ENCODE data around the gene NRL.

DNA sequence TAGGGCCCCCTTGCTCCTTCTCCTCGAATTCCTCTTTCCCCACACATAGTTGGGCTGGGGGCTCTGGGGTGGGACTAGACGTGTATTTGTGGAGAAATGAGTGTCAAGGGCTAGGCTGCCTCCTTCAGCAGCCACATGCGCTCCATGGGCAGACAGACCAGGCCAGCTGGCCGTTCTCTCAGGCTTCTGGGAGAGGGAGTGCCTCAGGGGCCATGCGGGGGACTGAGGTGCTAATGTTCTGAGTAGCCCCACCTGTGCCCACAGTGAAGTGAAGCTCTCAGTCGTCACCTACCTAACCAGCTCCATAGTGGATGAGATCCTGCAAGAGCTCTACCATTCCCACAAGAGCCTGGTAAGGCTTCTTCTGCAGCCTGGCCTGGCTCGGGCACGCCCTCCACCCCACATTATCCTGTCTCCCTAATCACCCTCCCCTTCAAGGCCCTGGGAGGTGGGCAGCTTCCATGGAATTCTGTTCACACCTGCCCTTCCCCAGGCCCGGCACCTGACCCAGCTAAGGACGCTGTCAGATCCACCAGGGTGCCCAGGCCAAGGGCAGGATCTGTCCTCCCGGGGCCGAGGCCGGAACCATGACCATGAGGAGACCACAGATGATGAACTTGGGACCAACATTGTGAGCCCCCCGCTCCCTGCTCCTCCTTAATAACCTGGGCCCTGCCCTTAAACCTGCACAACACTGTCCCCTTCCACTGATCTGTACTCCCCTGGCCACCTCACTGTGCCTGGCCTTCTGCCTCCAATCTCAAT lies 52.4 kb downstream of the NRL start:
- TF ChIP-seq, protein P1, sequence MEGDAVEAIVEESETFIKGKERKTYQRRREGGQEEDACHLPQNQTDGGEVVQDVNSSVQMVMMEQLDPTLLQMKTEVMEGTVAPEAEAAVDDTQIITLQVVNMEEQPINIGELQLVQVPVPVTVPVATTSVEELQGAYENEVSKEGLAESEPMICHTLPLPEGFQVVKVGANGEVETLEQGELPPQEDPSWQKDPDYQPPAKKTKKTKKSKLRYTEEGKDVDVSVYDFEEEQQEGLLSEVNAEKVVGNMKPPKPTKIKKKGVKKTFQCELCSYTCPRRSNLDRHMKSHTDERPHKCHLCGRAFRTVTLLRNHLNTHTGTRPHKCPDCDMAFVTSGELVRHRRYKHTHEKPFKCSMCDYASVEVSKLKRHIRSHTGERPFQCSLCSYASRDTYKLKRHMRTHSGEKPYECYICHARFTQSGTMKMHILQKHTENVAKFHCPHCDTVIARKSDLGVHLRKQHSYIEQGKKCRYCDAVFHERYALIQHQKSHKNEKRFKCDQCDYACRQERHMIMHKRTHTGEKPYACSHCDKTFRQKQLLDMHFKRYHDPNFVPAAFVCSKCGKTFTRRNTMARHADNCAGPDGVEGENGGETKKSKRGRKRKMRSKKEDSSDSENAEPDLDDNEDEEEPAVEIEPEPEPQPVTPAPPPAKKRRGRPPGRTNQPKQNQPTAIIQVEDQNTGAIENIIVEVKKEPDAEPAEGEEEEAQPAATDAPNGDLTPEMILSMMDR (IDR thresholded peaks at IDR 0.05), result no peak
- no peak for TF ChIP-seq POLR2A (IDR thresholded peaks at IDR 0.05)
